GM13976 (cell line): ENCODE data around the gene P2RX5.
A peak's percentile ranks its signal among the peaks of the same experiment; 100 is the strongest.

ENCODE experiments used
- DNase-seq: peaks from one replicate; pipeline ENCODE4 v3.0.0; 2012; ENCODE audit warnings: low spot score
- CTCF ChIP-seq: IDR thresholded peaks from 2 replicates; pipeline ENCODE4 v1.5.1; 2012; ENCODE audit warnings: borderline replicate concordance, mild to moderate bottlenecking; ENCODE audit not compliant: insufficient read depth; ENCODE audit errors: extremely low read depth, missing control alignments, control extremely low read depth
- in situ Hi-C: fragments of 300-500 bp; cut with MboI; formaldehyde crosslinking; loops from one replicate; pipeline ENCODE4 v1.12.0; 2022; ENCODE audit warnings: low sequenced_read_pairs, mixed read lengths, inconsistent platforms; ENCODE audit not compliant: unreplicated experiment

Gene P2RX5

GRCh38 chr17:3683054-3683511 lies 12.9 kb downstream of the P2RX5 start:
- DNase-seq, result peak; percentile 88
- in situ Hi-C loops, result no loop called here
- peak; percentile 98 for TF ChIP-seq CTCF

- DNase-seq, result no peak
- in situ Hi-C loops, result no loop called here
- TF ChIP-seq CTCF, result no peak
These were observed 13.9 kb downstream of the P2RX5 start for GRCh38 chr17:3682033-3682432.

GRCh38 chr17:3681565-3681964 lies 14.4 kb downstream of the P2RX5 start:
- in situ Hi-C loops, result no loop called here
- DNase-seq, result no peak
- TF ChIP-seq CTCF, result no peak

- no peak for DNase-seq
- no peak for TF ChIP-seq CTCF
- in situ Hi-C loops, result no loop called here
These were observed 14.9 kb downstream of the P2RX5 start for GRCh38 chr17:3681057-3681456.

- no peak for TF ChIP-seq CTCF
- no peak for DNase-seq
- in situ Hi-C loops, result no loop called here
These were observed 16.3 kb downstream of the P2RX5 start for GRCh38 chr17:3679531-3680126.

GRCh38 chr17:3678821-3679530 lies 17.0 kb downstream of the P2RX5 start:
- no peak for DNase-seq
- TF ChIP-seq CTCF, result no peak
- in situ Hi-C loops, result no loop called here
